H54 (cell line): ENCODE measurements around the gene ITGA2.
A peak's percentile ranks its signal among the peaks of the same experiment; 100 is the strongest.
"Not testable (repeated sequence)": the region's sequence is repeated elsewhere in the genome, so short reads cannot be mapped to it uniquely, and the experiment has no call there.

Experiments
- DNase-seq: peaks from one replicate; pipeline ENCODE4 v3.0.0; 2011; ENCODE audit warnings: low spot score, mixed read lengths; ENCODE audit not compliant: insufficient read length
- FAIRE-seq: peaks from 3 replicates; lab custom pipeline; 2011; peaks lifted over from hg19 to GRCh38; lab: Jason Lieb, UNC
- POLR2A ChIP-seq: IDR thresholded peaks from 2 replicates; pipeline ENCODE4 v1.6.1; 2011; ENCODE audit warnings: low read depth, mild to moderate bottlenecking, low read length

Gene ITGA2

GRCh38 chr5:53099546-53099945, 110.4 kb downstream of the ITGA2 start:
- no peak for FAIRE-seq

GRCh38 chr5:53100606-53101005, 111.5 kb downstream of the ITGA2 start:
- TF ChIP-seq POLR2A = no peak
- DNase-seq (no peak), FAIRE-seq (no peak)

More at GRCh38 chr5:53099546-53099945, 110.4 kb downstream of the ITGA2 start:
- no peak for DNase-seq
- TF ChIP-seq POLR2A = no peak

- no peak for FAIRE-seq
- no peak for TF ChIP-seq POLR2A
- DNase-seq = no peak
These were observed 116.6 kb downstream of the ITGA2 start for GRCh38 chr5:53105611-53106300.

GRCh38 chr5:53109056-53109442, 119.9 kb downstream of the ITGA2 start:
- no peak for FAIRE-seq
- no peak for DNase-seq
- no peak for TF ChIP-seq POLR2A

- peak; percentile 97 for TF ChIP-seq POLR2A
- peak; percentile 92 for DNase-seq
- peak; percentile 38 for FAIRE-seq
These were observed 120.4 kb downstream of the ITGA2 start, which contains the start of gene MOCS2 for GRCh38 chr5:53109443-53110127. Gene MOCS2, minus strand, starts transcription at chr5:53109757. Its CDS starts 2,583 bp downstream, at chr5:53107174.

- DNase-seq (no peak), FAIRE-seq (no peak)
- no peak for TF ChIP-seq POLR2A
These were observed 121.0 kb downstream of the ITGA2 start for GRCh38 chr5:53110156-53110555.

- TF ChIP-seq POLR2A = no peak
- DNase-seq = no peak
- no peak for FAIRE-seq
These were observed 122.0 kb downstream of the ITGA2 start for GRCh38 chr5:53111139-53111538.

- FAIRE-seq, DNase-seq: not testable (repeated sequence)
These were observed 123.2 kb downstream of the ITGA2 start for GRCh38 chr5:53112307-53112706.

GRCh38 chr5:53112909-53113308, 123.8 kb downstream of the ITGA2 start:
- DNase-seq = no peak
- FAIRE-seq = no peak
- no peak for TF ChIP-seq POLR2A

- TF ChIP-seq POLR2A = no peak
- DNase-seq = no peak
- FAIRE-seq = no peak
These were observed 124.8 kb downstream of the ITGA2 start for GRCh38 chr5:53113947-53114346.

GRCh38 chr5:53114988-53115387, 125.8 kb downstream of the ITGA2 start:
- no peak for DNase-seq
- TF ChIP-seq POLR2A = no peak
- FAIRE-seq = no peak

- FAIRE-seq = no peak
- no peak for TF ChIP-seq POLR2A
- DNase-seq = no peak
These were observed 127.4 kb downstream of the ITGA2 start for GRCh38 chr5:53116597-53116996.

- no peak for TF ChIP-seq POLR2A
- FAIRE-seq (no peak), DNase-seq (no peak)
These were observed 129.7 kb downstream of the ITGA2 start for GRCh38 chr5:53118879-53119278.

- FAIRE-seq = no peak
- DNase-seq = no peak
- TF ChIP-seq POLR2A = no peak
These were observed 131.0 kb downstream of the ITGA2 start for GRCh38 chr5:53120165-53120564.

- DNase-seq (no peak), FAIRE-seq (no peak)
- TF ChIP-seq POLR2A = no peak
These were observed 134.6 kb downstream of the ITGA2 start for GRCh38 chr5:53123702-53124101.

GRCh38 chr5:53126521-53126920, 137.4 kb downstream of the ITGA2 start:
- no peak for TF ChIP-seq POLR2A
- FAIRE-seq = no peak
- peak; percentile 22 for DNase-seq
